ENCODE results near the gene RNF213. TPM values are rescaled to one million over a fixed set of nuclear protein-coding genes. Genes with fewer than 3 reads are reported as not detected.

The RNF213 gene
- total RNA-seq, 1 experiment from 2014 or later, result 71.4 TPM

GRCh38 chr17:80212962-80213642 lies 47.5 kb upstream of the RNF213 start:
- ATAC-seq (no peak), DNase-seq (no peak)
- H4K20me1 ChIP-seq (ENCODE audit: low read length), result peaks cover under 1% of the 10 kb centered on the region; the same call in 1 of the 2 replicates
- POLR2A ChIA-PET (ENCODE audit: unreplicated experiment), result no interaction called here
- H3K27ac ChIP-seq (ENCODE audit: low read length), result no peak overlapping the region
- TF ChIP-seq EZH2 (IDR thresholded peaks at IDR 0.05; ENCODE audit: low read length, unreplicated experiment) (no peak), EZH2phosphoT487 (IDR thresholded peaks at IDR 0.05; ENCODE audit: borderline replicate concordance, low read length) (no peak), CTCF (conservative IDR thresholded peaks at IDR 0.05; ENCODE audit: low read depth, low read length) (no peak)
- no peak overlapping the region for H2AFZ ChIP-seq (ENCODE audit: low read length)
- no peaks in the 10 kb centered on the region for H3F3A ChIP-seq (ENCODE audit: low read length, unreplicated experiment)
- CTCF ChIA-PET, result no interaction called here
- no peak overlapping the region for H3K9ac ChIP-seq (ENCODE audit: low read length)
- intact Hi-C loops (cut with micrococcal nuclease), result no loop called here
- peaks cover 24% of the 10 kb centered on the region for H3K36me3 ChIP-seq (ENCODE audit: low read depth, low read length)
- H3K9me3 ChIP-seq (ENCODE audit: low read length), result no peaks in the 10 kb centered on the region
- H3K4me3 ChIP-seq (ENCODE audit: low read length), result no peak overlapping the region
- H3K4me1 ChIP-seq (ENCODE audit: insufficient read depth, low read length), result no peaks in the 10 kb centered on the region
- H3K4me2 ChIP-seq (ENCODE audit: low read length), result no peak overlapping the region
- no peaks in the 10 kb centered on the region for H3K27me3 ChIP-seq (ENCODE audit: low read length)
- BruUV-seq (replicated peaks), result no TSS peak
- no peaks in the 10 kb centered on the region for H3K9me2 ChIP-seq (replicated peaks; ENCODE audit: low read length)
- H3K79me2 ChIP-seq (ENCODE audit: low read length), result peaks cover 10% of the 10 kb centered on the region

GRCh38 chr17:80213643-80213975 lies 47.0 kb upstream of the RNF213 start:
- no TSS peak for BruUV-seq (replicated peaks)

GRCh38 chr17:80214012-80214877 lies 46.4 kb upstream of the RNF213 start:
- ChIA-PET POLR2A (ENCODE audit: unreplicated experiment) (no interaction called here), CTCF (no interaction called here)
- H3K4me2 ChIP-seq (ENCODE audit: low read length), result no peak overlapping the region
- ATAC-seq, result no peak
- no peak overlapping the region for H3K4me3 ChIP-seq (ENCODE audit: low read length)
- H4K20me1 ChIP-seq (ENCODE audit: low read length), result peaks cover 5% of the 10 kb centered on the region; the same call in 1 of the 2 replicates
- H3K4me1 ChIP-seq (ENCODE audit: insufficient read depth, low read length), result peaks cover 6% of the 10 kb centered on the region
- no TSS peak for BruUV-seq (replicated peaks)
- TF ChIP-seq EZH2phosphoT487 (IDR thresholded peaks at IDR 0.05; ENCODE audit: borderline replicate concordance, low read length) (no peak), EZH2 (IDR thresholded peaks at IDR 0.05; ENCODE audit: low read length, unreplicated experiment) (no peak), CTCF (conservative IDR thresholded peaks at IDR 0.05; ENCODE audit: low read depth, low read length) (no peak)
- no peak overlapping the region for H3K27ac ChIP-seq (ENCODE audit: low read length)
- no peak overlapping the region for H3K9ac ChIP-seq (ENCODE audit: low read length)
- intact Hi-C loops (cut with micrococcal nuclease), result no loop called here
- H3K27me3 ChIP-seq (ENCODE audit: low read length), result no peaks in the 10 kb centered on the region
- H3F3A ChIP-seq (ENCODE audit: low read length, unreplicated experiment), result no peaks in the 10 kb centered on the region
- no peak for DNase-seq
- peaks cover 21% of the 10 kb centered on the region for H3K79me2 ChIP-seq (ENCODE audit: low read length)
- no peak overlapping the region for H2AFZ ChIP-seq (ENCODE audit: low read length)
- no peaks in the 10 kb centered on the region for H3K9me3 ChIP-seq (ENCODE audit: low read length)
- no peaks in the 10 kb centered on the region for H3K9me2 ChIP-seq (replicated peaks; ENCODE audit: low read length)
- H3K36me3 ChIP-seq (ENCODE audit: low read depth, low read length), result peaks cover 24% of the 10 kb centered on the region

More at GRCh38 chr17:80213643-80213975, 47.0 kb upstream of the RNF213 start:
- intact Hi-C loops (cut with micrococcal nuclease), result no loop called here
- Histone ChIP-seq H3K79me2 (ENCODE audit: low read length) (peaks cover 15% of the 10 kb centered on the region), H3K4me1 (ENCODE audit: insufficient read depth, low read length) (no peaks in the 10 kb centered on the region), H2AFZ (ENCODE audit: low read length) (no peak overlapping the region), H3K4me2 (ENCODE audit: low read length) (no peak overlapping the region), H3K9me3 (ENCODE audit: low read length) (no peaks in the 10 kb centered on the region), H4K20me1 (ENCODE audit: low read length) (peaks cover 5% of the 10 kb centered on the region; the same call in 1 of the 2 replicates), H3K9me2 (replicated peaks; ENCODE audit: low read length) (no peaks in the 10 kb centered on the region), H3K4me3 (ENCODE audit: low read length) (no peak overlapping the region), H3K9ac (ENCODE audit: low read length) (no peak overlapping the region), H3K27ac (ENCODE audit: low read length) (no peak overlapping the region), H3F3A (ENCODE audit: low read length, unreplicated experiment) (no peaks in the 10 kb centered on the region), H3K27me3 (ENCODE audit: low read length) (no peaks in the 10 kb centered on the region), H3K36me3 (ENCODE audit: low read depth, low read length) (peaks cover 24% of the 10 kb centered on the region)
- TF ChIP-seq EZH2 (IDR thresholded peaks at IDR 0.05; ENCODE audit: low read length, unreplicated experiment), result no peak
- ChIA-PET POLR2A (ENCODE audit: unreplicated experiment) (no interaction called here), CTCF (no interaction called here)
- no peak for DNase-seq
- no peak for ATAC-seq
